Effector CD8-positive, alpha-beta T cell (primary cell): Measurements from ENCODE around the gene KIAA1217.

Experiments
- DNase-seq: peaks from one replicate; lab custom pipeline; 2025; lab: John Stamatoyannopoulos, UW

Gene KIAA1217

DNA sequence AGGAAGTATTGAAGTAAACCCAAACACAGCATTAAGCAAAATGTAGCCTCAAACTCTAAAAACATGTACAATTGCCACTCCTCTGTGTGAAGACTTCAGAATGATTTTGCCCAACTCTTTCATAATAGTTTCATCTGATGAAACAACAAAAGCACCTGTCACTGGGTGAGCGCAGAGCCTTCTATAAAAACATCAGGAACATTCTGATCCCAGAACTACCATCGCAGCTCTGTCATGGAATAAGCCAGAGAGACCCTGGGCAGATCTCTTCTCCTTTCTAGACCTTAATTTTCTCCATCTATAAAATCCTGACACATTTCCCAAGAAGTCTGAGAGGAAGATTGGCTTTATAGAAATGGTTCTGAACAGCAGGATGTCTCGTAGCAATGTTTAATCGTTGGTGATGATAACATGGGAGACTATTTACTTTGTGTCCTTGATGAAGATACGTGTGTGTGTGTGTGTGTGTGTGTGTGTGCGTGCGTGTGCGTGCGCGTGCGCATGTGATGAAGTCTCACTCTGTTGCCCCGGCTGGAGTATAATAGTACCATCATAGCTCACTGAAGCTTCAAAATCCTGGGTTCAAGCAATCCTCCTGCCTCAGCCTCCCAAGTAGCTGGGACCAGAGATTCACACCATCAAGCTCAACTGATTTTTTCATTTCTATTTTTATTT lies 198.0 kb downstream of the KIAA1217 start:
- DNase-seq, result no peak

DNA sequence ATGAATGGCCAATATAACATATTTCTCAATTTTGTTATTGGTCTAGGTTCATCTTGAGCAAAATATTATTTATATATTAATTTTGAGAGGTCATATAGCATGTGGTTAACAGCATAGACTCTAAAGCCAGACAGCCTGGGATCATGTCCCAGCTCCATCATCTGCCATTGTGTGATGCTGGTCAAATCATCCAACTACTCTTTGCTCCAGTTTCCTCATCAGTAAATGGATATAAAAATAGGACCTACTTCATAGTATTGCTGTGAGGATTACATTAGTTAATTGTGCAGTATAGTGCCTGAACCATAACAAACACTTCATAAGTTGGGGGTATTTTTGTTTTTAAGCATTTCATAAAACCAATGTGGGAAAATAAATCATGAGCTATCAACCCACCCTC lies 199.0 kb downstream of the KIAA1217 start:
- DNase-seq, result no peak

- DNase-seq, result no peak
Observed at GRCh38 chr10:24408365-24408764, 199.4 kb downstream of the KIAA1217 start.

DNA sequence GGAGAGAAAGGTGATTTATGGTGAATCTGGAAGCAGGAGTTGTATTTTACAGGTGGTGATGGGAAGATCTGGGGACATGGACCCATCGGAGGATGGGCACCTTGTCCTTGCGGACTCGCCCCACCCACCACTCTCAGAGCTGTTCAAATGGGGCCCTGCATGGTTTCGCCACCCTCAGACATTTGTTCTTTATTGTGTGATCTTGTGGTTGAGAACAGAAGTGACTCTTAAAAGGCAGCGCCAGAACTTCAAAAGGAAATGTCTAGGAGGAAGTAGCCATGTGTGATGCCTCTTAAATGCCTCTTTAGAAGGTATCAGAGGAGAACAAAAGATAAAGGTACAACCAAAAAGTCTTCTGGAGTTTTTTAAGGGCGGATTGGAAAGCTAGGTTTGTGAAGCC lies 205.7 kb downstream of the KIAA1217 start:
- no peak for DNase-seq

- no peak for DNase-seq
Observed at GRCh38 chr10:24415455-24416125, 206.7 kb downstream of the KIAA1217 start.

DNA sequence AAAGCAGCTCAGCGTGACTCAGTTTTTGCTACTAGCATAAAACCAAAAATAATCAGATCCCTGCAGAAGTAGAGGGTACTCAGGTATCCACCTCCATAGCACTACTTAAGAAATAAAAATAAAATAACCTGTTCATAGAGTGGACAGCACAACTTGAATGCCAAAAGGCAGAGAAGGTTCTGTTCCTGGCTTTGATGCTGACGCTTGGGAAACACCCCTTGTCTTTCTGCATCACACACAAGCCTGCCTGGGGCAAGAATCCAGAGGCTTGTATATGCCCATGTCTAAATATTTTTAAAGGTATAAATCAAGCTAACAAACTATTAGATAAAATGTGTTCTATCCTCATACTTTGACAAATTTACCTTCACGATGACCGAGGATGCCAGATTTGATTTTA lies 207.3 kb downstream of the KIAA1217 start:
- no peak for DNase-seq

GRCh38 chr10:24417053-24417452 lies 208.1 kb downstream of the KIAA1217 start:
- DNase-seq, result no peak

GRCh38 chr10:24418532-24418931 lies 209.6 kb downstream of the KIAA1217 start:
- DNase-seq, result no peak

- no peak for DNase-seq
Observed at GRCh38 chr10:24419066-24419465, 210.1 kb downstream of the KIAA1217 start.

- DNase-seq, result no peak
Observed at GRCh38 chr10:24425151-24425550, 216.2 kb downstream of the KIAA1217 start.

- no peak for DNase-seq
Observed at GRCh38 chr10:24427678-24428409, 218.9 kb downstream of the KIAA1217 start.

DNA sequence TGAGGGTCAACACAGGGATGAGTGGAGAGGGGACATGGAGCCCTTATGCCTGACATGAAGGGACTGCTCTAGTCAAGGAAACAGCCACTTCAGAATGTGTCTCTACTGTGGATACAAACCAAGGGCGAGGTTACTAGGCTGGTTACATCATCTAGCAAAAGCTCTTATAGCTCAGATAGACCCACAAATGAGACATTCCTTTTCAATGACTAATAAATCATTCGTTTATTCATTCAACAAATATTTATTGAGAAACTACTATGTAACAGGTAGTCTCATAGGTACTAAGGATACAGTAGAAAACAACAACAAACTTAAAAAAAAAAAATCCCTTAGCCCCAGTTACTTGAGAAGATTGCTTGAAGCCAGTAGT lies 219.5 kb downstream of the KIAA1217 start:
- DNase-seq, result no peak

GRCh38 chr10:24430591-24430990 lies 221.7 kb downstream of the KIAA1217 start:
- no peak for DNase-seq

- no peak for DNase-seq
Observed at GRCh38 chr10:24432478-24433416, 223.8 kb downstream of the KIAA1217 start.

- no peak for DNase-seq
Observed at GRCh38 chr10:24433705-24434104, 224.8 kb downstream of the KIAA1217 start.

- no peak for DNase-seq
Observed at GRCh38 chr10:24434961-24435360, 226.0 kb downstream of the KIAA1217 start.

DNA sequence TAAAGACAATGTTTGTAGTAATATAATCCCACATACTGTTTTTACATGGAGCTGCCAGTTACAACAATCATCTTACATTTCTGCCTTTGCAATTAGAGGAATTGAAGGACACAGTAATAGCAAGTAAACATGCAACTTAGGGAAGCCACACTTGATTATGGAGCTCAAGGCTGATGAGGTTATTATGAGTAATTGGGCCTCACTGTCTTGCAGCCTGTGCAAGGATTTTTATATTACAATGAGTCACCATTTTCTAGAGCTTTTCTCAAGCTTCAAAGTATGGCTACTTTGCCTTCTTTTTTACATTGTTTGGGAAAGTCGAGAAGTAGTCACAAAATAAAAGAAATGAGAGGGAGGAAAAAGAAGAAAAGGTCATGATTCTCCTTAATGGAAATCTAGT lies 226.4 kb downstream of the KIAA1217 start:
- no peak for DNase-seq

GRCh38 chr10:24437302-24437701 lies 228.4 kb downstream of the KIAA1217 start:
- no peak for DNase-seq

DNA sequence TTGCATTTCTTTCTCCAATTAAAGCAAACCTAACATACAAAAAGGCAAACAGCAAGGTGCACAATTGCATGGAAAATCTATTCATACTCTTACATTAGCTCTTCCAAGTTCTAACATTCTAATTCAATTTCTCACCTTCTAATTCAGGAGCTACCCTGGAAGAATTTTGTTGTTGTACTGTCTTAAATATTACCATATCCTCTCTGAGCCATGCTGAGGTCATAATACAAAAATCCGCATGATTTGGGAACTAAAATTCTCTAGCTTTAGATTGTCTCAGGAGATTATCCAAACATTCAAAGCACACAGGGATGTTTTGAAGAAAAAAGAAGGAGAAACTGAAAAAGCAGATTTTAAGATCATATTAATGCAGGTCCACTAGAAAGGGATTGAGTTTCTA lies 229.9 kb downstream of the KIAA1217 start:
- DNase-seq, result no peak

- no peak for DNase-seq
Observed at GRCh38 chr10:24439935-24440334, 231.0 kb downstream of the KIAA1217 start.

GRCh38 chr10:24440817-24441797 lies 232.2 kb downstream of the KIAA1217 start:
- no peak for DNase-seq
